Body of pancreas (tissue), 4 donors: ENCODE data around the gene RAP1GAP2. TPM values are rescaled to one million over a fixed set of nuclear protein-coding genes. Genes with fewer than 3 reads are reported as not detected.
A peak's percentile ranks its signal among the peaks of the same experiment; 100 is the strongest.

Source experiments
- ATAC-seq: fragments of 150-250 bp; one replicate; pipeline ENCODE4 v1.9.1; 2016
- DNase-seq, 4 donors: peaks; one replicate each; pipeline ENCODE4 v3.0.0-alpha.2; 2019
- H3K27ac ChIP-seq, 4 donors: fragments of 200-600 bp; sonication (generic); 1 replicate in 3 of 4; 2 replicates in 1 of 4; pipeline versions ENCODE4 v1.5.1 to v1.6.1; 2016 to 2019; ENCODE audit warnings: mild to moderate bottlenecking in 1 of 4, mixed read lengths in 1 of 4, moderate library complexity in 1 of 4
- H3K27me3 ChIP-seq, 2 donors: fragments of 200-600 bp; sonication (generic); one replicate each; pipeline ENCODE4 v1.6.0; 2016; ENCODE audit warnings: mild to moderate bottlenecking in 1 of 2
- H3K36me3 ChIP-seq, 2 donors: fragments of 200-600 bp; sonication (generic); replicated peaks in 1 of 2; 2 replicates each; pipeline ENCODE4 v1.5.1; 2016; ENCODE audit warnings: low read depth in 2 of 2; ENCODE audit not compliant: insufficient read depth in 1 of 2
- H3K4me1 ChIP-seq: fragments of 200-600 bp; sonication (generic); one replicate; pipeline ENCODE4 v1.6.0; 2016
- H3K4me3 ChIP-seq, 2 donors: fragments of 200-600 bp; sonication (generic); 1 replicate in 1 of 2; 2 replicates in 1 of 2; pipeline ENCODE4 v1.5.1; 2016 to 2019
- H3K9me3 ChIP-seq, 3 donors: fragments of 200-600 bp; sonication (generic); 1 replicate in 2 of 3; 2 replicates in 1 of 3; pipeline ENCODE4 v1.5.1; 2016
- POLR2A ChIP-seq, 3 donors: fragments of 450-650 bp; IDR thresholded peaks; one replicate each; pipeline ENCODE4 v1.6.1; 2016; ENCODE audit warnings: antibody characterized with exemption in 3 of 3, mild to moderate bottlenecking in 2 of 3
- WGBS, 2 donors: methylation state at CpG; one replicate each; pipeline ENCODE4 v1.1.5; 2017; 5-methylcytosine and 5-hydroxymethylcytosine counted together
- intact Hi-C: fragments of 100-400 bp; cut with DNase I; formaldehyde crosslinking; loops from one replicate; pipeline ENCODE4 v1.15.1; 2023
- total RNA-seq, 2 donors: library from RNA; depleted of rRNA; stranded (reverse); fragments of >200 nt; gene quantifications; one replicate each; pipeline ENCODE4 v1.1.0, GENCODE V29; 2016
- TF ChIP-seq, protein P1 (sequence below), 7 experiments: fragments of 450-650 bp in 4 of 7; fragments of 200-600 bp in 3 of 7; sonication (generic) in 3 of 7; IDR thresholded peaks; one replicate each; pipeline ENCODE4 v1.5.1; 2016 to 2019; ENCODE audit warnings: antibody characterized with exemption in 7 of 7

Gene RAP1GAP2
- total RNA-seq = 10 to 100 TPM; 21.8 to 81.1 TPM

DNA sequence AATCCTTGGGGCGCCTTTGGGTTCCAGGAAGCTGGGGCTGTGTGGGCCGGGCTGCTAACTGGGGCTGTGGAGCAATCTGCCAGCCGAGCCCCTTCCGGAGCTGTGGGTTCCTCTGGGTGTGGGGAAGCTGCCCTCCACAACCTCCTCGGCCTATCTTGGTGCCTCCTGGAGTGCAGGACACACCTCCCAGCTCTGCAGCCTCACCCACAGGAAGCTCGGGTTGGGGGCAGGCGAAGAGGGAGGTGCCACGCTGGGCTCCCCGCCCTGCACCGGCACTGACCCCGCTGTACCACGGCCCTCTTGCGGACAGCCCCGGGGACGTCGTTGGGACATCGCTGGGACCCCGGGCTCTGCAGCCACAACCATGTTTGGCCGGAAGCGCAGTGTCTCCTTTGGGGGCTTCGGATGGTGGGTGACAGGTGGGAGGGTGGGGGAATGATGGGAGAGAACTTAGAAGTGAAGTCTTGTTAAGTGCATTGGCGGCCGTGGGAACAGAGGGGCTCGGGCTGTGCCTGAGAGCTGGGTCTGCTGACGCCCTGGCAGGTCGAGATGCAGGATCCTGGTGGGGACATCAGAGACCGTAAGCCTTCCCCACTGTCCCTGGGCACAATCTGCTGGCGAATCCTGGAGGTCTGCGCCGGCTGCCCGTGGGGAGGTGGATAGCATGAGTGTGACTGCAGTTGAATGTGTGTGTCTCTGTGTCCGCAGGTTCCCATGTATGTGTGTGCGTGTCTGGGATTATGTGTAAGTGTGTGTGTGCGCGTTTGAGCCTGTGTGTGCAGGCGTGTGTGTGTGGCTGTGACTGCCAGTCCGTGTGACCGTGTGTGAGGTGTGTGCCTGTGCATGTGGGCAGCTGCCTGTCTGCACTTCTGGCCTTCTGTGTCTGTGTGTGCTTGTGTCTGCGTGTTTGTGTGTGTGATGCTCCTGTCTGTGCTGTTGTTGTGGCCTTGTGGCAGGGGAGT, at the start of gene RAP1GAP2:
Gene RAP1GAP2 (plus strand): TSS at position 275 of the 962 bp plus-strand sequence. CDS start 90 bp downstream, at position 365.
- WGBS, 2 donors = 65 to 66% methylated on average over 5 to 38 of the region's 39 CpGs
- TF ChIP-seq POLR2A (IDR thresholded peaks at IDR 0.05) = no peak
- TF ChIP-seq, protein P1, sequence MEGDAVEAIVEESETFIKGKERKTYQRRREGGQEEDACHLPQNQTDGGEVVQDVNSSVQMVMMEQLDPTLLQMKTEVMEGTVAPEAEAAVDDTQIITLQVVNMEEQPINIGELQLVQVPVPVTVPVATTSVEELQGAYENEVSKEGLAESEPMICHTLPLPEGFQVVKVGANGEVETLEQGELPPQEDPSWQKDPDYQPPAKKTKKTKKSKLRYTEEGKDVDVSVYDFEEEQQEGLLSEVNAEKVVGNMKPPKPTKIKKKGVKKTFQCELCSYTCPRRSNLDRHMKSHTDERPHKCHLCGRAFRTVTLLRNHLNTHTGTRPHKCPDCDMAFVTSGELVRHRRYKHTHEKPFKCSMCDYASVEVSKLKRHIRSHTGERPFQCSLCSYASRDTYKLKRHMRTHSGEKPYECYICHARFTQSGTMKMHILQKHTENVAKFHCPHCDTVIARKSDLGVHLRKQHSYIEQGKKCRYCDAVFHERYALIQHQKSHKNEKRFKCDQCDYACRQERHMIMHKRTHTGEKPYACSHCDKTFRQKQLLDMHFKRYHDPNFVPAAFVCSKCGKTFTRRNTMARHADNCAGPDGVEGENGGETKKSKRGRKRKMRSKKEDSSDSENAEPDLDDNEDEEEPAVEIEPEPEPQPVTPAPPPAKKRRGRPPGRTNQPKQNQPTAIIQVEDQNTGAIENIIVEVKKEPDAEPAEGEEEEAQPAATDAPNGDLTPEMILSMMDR (IDR thresholded peaks at IDR 0.05) = no peak
- Histone ChIP-seq H3K9me3 (no peaks in the 10 kb centered on the region), H3K36me3 (no peaks in the 10 kb centered on the region), H3K27ac (no peak within 1 kb of the TSS), H3K27me3 (no peaks in the 10 kb centered on the region), H3K4me3 (no peak within 1 kb of the TSS), H3K4me1 (no peaks in the 10 kb centered on the region)
- intact Hi-C loops = no loop called here
- DNase-seq (peak in 2 of 4 donors; percentile 11 to 70), ATAC-seq (no peak)

DNA sequence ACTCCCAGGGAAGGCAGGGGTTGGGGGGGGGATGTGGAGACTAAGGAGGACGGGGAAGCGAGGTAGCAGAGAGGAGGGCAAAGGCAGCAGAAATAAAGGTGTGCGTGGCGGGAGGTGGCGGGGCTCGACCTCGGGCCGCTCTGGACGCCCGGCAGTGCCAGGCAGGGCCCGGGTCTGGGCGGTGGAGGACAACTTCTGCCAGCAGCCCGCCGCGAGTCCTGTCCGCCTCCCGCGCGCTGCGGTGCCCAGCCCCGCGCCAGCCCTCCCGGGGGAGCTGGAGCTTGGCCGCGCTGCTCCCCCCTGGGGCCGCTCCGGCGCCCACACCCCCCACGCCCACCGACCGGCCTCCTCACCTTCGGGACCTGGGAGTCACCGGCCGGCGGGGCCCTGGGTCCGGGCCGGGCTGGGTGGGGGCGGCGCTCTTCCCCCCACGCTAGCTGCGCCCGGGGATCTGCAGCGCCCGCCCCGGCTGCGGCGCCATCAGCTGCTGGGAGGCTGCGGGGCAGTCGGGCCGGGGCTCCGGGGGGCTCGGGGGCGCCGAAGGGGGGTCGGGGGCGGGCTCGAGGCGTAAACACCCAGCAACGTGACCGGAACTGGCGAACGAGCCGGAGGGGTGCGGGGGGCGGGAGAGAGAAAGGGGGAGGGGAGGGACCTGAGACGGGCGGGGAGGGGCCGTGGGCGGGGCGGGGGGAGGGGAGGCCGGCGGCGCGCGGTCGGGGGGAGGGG, 47.0 kb upstream of the RAP1GAP2 start, which contains the start of gene CCDC92B:
Gene CCDC92B (minus strand): TSS at position 595 of the 726 bp plus-strand sequence. CDS start 14,507 bp downstream, outside the sequence.
- H3K27me3 ChIP-seq = no peaks in the 10 kb centered on the region
- 4 to 9% methylated on average over 8 to 56 of the region's 76 CpGs for WGBS, 2 donors
- peak within 1 kb of the TSS in 1 of 2 donors; percentile 5 for H3K4me3 ChIP-seq

DNA sequence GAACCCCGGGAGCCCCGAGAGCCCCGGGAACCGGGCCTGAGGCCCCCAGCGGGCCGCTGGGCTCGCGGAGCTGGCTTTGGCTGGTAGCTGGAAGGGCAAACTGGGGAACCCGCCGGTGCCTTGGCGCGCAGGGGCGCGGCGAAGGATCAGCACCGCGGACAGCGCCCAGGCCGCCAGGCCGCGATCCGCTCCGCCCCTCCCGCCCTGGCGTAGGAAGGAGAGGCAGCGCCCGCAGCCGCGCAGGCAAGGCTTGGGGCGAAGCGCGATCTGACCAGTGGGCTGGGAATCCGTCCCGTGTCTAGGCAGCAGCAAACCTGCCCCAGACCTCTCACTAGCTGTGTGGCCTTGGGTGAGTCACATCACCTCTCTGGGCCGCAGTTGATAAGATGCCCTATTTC, 46.5 kb upstream of the RAP1GAP2 start:
- intact Hi-C loops = no loop called here
- H3K27me3 ChIP-seq = no peaks in the 10 kb centered on the region
- TF ChIP-seq, protein P1 (IDR thresholded peaks at IDR 0.05) = peak in 1 of 7 experiments; percentile 21
- no peak for TF ChIP-seq POLR2A (IDR thresholded peaks at IDR 0.05)
- no peaks in the 10 kb centered on the region for H3K36me3 ChIP-seq
- H3K4me3 ChIP-seq = peak overlapping the region in 1 of 2 donors; percentile 5
- peak; percentile 94 for ATAC-seq
- 0 to 3% methylated on average over 13 to 35 of the region's 35 CpGs for WGBS, 2 donors
- H3K27ac ChIP-seq = no peak overlapping the region
- H3K4me1 ChIP-seq = peaks cover 4% of the 10 kb centered on the region
- H3K9me3 ChIP-seq = no peaks in the 10 kb centered on the region
- peak; percentile 72 to 83 (median 76) for DNase-seq

More for the DNA sequence above, 47.0 kb upstream of the RAP1GAP2 start, which contains the start of gene CCDC92B:
- ATAC-seq (no peak), DNase-seq (no peak)
- no peaks in the 10 kb centered on the region for H3K9me3 ChIP-seq
- no peak for TF ChIP-seq POLR2A (IDR thresholded peaks at IDR 0.05)
- TF ChIP-seq, protein P1 (IDR thresholded peaks at IDR 0.05) = no peak
- intact Hi-C loops = no loop called here
- no peaks in the 10 kb centered on the region for H3K36me3 ChIP-seq
- peaks cover 4% of the 10 kb centered on the region for H3K4me1 ChIP-seq
- no peak within 1 kb of the TSS for H3K27ac ChIP-seq

DNA sequence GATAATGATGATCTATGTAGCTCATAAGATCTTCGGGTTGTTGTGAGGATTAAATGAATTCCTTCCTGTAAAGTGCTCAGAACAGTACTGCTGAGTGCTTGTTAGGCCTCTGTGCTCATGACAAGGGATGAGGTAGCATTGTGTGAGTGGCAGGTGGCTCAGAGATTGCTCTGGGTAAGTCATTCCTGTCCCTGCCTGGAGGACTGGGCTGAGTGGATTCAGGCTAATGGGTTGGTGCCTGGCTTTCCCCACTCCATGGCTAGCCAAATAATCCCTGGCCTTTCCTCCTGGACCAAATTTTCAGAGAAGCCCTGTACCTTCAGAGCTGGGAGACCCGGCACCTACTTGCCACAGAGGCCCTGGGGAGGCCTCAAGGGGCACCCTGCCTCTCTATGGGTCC, 45.5 kb upstream of the RAP1GAP2 start:
- TF ChIP-seq, protein P1 (IDR thresholded peaks at IDR 0.05) = no peak
- no peak for TF ChIP-seq POLR2A (IDR thresholded peaks at IDR 0.05)
- no peak for DNase-seq
- peaks cover 9% of the 10 kb centered on the region for H3K4me1 ChIP-seq
- intact Hi-C loops = no loop called here
- no peak overlapping the region for H3K4me3 ChIP-seq
- no peaks in the 10 kb centered on the region for H3K36me3 ChIP-seq
- H3K27ac ChIP-seq = no peak overlapping the region
- no peaks in the 10 kb centered on the region for H3K27me3 ChIP-seq
- 78 to 100% methylated on average over 1 to 2 of the region's 2 CpGs for WGBS, 2 donors
- no peaks in the 10 kb centered on the region for H3K9me3 ChIP-seq
- no peak for ATAC-seq
